HG03558 (cell line): Measurements from ENCODE around the gene C1orf87.

ENCODE experiments used
- ATAC-seq: cut with Tn5 transposase; IDR thresholded peaks from one replicate; pipeline ENCODE4 v1.9.1; 2021; ENCODE audit warnings: moderate number of reproducible peaks; ENCODE audit not compliant: unreplicated experiment; ENCODE audit errors: extremely low read depth

C1orf87 gene

DNA sequence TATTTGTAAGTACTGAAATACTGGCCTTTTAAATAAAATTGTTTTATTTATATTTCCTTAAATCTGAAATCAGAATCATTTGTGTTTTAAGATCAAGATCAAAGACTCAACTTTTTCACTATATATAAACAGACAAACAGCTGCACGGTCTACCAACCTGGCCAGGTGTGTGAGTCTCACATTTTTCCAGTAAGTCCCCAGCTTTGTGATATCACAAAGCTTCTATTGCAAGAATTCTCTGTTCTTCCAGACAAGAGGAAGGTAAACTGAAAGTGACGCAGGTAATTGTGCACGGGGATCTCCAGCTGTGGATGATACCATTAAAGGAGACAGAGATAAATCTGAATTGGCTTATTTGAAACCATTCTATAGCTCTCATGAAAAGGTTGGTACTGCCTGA lies 105.8 kb downstream of the C1orf87 start:
- ATAC-seq = no peak

DNA sequence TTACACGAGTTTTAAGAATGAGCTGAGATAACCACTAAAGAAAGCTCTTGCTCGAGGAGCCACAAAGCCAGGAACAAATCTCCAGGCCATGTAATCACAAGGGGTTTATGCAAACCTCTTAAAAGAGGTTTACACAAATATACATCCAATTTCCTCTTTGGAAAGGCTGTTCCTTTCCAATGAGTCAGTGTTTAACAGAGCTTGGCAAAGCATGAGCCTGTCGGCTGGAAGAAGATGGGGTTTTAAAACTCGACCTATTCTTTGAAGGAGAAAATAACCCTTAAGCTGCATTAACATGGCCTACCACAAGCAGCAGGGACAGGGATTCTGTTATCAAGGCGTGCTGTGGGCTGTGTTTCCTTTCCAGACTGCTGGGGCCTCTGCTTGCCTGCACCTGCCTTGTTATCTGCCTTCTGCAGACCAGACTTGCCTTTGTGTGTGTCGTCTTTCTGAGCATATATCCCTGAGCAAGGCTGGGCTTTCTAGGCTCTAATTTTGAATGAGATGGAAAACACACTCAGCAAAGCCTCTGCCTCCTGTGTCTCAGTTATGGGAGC lies 106.4 kb downstream of the C1orf87 start:
- ATAC-seq = no peak

DNA sequence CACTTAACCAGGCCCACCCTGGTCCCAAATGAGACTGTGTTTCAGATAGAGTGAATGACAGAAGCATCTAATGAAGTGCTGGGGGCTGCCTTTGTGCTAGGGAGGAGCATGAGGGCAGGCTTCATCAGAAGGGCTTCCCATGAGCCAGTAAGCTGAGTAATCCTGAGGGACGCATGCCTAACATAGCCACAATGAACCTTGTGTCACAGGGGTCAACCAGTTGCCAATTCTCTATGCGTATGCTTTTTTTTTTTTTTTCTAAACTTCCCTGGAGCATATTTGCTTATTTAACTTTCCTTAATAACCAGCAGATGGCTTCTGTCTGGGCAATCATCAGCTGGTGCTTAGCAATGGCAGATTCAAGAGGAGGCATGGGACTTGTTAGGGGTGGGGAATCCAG lies 121.5 kb downstream of the C1orf87 start:
- no peak for ATAC-seq

DNA sequence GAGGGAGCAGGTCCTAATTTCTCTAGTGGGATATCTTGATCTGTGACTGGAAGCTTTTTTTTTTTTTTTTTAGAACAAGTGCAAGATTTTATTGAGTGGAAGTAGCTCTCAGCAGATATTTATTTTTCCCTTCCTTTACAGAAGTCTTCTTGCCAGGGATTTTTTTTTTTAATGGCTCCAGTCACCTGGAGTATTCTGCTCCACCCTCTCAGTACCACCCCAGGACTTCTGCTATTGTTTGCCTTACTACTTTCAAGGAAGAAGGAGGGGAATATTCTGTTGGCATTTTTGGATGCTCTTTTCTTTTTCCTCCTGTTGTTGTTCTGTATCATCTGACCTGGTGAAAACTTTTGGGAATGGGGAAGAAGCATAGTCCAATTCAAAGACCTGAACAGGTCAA lies 123.9 kb downstream of the C1orf87 start:
- no peak for ATAC-seq

DNA sequence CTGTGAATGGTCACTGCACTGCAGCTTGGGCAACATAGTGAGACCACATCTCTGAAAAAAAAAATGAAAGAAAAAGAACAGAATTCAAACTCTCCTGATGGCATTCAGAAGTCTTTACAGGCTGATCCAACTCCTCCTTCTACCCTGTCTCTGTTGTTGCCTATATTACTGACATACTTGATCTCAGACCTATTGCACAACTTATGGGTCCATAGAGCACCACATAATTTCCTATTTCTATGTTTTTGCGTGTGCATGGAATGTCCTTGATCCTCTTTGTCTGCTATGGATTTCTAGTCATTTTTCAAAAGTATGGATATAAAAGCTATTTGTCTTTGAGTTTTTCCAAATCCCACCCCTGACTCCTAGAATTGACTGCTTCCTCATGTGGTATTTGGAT lies 124.6 kb downstream of the C1orf87 start:
- ATAC-seq = no peak

DNA sequence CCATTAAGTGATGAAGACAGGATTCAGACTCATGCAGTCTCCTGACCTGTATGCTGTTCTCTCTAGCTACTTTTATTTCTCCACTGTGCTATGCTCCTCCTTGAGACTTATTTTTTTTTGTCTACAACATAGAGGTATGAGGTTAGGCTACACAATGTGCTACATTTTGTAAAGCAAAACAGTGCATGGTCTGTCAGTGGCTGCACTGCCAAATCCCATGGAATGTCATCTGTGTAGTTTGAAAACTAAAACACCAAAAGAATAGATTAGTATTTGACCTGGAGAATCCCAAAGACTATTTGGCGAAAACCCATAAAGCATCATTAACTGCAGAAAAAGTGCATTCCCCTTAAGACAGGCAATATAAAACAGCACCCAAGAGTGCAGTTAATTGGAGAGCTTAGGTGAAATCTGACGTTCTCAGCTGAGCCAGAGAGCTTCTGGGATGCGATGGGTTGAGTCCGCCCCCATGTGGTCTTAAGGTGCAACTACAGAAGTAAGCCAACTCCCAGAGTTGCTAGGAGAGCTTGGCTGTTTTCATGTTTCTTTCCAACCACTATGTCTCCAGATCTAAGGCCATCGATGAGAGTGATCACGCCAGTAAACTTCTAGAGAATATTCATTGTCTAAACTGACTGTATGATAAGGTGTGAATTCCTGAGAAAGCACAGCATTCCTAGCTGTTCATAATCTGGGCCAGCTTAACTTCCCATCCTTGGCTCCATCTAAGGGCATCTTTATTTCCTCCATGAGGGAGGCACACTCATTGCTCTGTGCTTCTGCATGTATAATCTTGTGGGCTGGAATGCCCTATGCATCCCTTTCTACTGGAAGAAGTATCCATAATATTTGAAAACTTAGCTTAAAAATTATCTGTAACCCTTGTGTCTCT lies 126.3 kb downstream of the C1orf87 start:
- ATAC-seq = peak; percentile 62

DNA sequence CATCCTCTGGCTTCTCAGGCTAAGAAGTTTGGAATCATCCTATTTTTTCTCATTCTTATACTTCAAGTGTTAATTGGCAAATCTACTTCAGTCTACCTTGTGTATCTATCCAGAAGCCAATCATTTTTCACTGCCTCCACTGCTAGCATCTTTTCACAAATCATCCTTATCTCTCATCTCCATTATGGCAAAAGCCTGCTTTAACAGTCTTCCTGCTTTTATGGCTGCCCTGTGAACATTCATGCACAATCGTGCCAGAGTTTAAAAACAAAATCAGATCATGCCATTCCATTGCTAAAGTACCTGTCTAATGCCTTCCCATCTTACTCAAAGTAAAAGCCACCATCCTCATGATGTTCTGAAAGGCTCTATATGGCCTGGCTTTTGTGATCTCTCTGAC lies 127.8 kb downstream of the C1orf87 start:
- no peak for ATAC-seq
